ENCODE data around the gene FARS2.

Gene FARS2

DNA sequence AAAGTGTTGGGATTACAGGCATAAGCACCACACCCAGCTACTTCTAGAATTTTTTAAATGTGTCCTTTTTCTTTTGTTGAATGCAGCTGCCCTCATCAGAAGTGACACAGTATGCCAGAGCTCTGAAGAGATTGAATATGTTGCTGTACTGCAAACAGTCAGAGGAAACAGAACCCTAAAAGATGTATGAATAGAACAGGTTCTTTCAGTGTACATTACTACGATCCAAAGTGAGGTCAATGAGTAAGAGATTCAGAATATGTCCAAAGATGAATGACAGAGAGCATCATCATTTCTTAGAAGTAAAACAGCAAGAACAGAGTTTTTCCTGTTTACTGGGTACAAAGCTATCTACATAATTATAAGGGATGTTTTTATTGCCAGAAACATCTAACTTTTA is 476.9 kb downstream of the FARS2 start:
- no peak for DNase-seq

DNA sequence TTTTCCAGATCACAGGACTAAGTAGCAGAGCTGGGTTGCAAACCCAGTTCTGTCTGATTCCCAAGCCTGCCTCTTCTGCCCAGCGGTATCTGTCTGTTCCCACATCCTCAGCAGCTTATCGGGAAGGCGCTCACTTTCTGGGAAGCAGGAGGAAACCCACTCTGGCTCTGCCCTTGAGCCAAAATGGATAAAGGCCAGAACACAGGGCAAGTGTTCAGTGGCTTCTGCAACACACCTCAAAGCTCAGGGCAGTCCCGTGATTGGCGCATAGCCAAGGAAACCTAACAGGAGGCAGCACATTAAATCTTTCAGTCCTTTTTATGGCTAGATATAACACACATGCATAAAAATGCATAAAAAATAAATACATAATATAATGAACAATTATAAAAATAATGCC is 483.2 kb downstream of the FARS2 start:
- DNase-seq: no peak

DNA sequence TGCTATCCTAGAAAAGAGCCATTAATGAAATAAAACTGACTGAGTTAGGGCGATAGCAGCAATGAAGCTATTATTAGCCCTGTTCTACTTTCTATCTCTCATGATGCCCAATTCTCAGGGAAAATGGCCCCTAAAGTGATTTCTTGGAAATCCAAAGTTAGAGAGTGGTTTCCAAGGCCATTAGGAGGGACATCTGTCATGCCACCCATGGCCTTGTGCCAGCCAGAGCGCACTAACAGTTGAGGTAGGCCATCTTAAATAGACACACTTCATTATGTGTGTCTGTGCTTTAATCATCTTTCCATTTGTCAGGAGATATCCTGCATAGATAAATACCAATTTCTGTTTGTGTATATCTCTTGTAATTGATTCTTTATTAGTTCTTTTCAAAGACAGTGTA is 483.8 kb downstream of the FARS2 start:
- no peak for DNase-seq

DNA sequence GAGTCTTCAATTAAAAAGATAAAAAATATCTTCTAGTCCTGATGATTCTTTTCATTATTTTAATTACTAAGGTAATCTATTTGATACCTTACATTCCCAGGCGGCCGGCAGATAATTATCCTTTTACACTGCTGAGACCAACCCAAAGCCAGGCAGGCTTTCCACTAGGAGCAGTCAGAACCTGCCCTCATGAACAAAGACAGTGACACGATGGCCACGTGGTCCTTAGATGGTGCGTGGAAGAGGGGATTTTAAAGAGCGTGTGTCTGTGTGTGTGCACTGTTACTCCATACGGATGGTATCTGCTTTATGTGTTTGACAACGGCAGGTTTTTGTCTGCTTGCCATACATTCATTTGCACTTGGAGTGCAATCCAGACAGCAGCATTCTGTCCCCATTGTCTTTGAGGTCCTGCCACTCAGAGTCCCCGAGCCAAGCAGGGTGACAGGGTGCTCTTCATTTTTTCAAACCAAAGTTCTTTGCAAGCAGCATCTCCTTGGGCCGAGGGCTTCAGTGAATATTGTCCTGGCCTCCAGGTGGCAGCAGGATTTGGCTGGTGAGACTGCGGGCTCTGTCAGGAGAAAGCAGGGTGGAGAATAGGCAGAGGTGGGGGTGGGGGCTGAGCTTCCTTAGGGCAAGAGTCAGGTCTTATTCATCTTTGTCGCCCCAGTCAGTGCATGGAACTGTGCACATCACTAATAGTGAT is 484.9 kb downstream of the FARS2 start:
- DNase-seq: no peak

DNA sequence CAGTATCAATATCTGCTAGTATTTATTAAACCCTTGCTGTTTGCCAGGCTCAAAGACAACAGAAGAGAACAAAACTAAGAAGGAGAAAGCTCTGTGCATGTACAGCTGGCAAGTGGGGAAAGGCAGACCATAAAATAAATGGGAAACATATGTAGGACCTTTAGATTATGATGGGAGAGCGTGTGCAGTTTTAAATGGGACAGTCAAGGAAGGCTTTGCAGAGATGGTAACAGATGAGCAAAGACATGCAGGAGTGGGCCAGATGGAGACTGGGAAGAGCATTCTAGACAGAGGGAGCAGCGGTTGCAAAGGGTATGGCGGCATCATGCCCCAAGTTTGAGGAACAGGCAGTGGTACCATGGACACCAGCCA is 485.4 kb downstream of the FARS2 start:
- DNase-seq: no peak

DNA sequence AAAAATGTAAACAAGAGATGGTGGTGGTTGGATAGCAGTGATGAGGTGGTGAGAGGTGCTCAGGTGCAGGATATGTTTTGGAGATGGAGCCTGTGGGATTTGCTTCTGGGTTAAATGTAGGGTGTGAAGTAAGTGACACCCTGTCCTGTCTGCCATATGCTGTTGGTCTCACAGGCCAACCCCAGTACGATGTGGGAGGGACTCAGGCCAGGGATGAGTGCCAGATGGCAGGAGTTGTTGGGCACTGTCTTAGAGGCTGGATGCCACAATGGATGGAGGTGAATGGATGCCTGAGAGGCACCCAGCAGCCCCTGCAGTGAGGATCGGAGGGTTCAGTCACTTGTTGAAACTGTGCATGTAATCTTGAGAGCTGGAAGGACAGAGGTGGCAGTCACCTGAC is 486.1 kb downstream of the FARS2 start:
- no peak for DNase-seq

DNA sequence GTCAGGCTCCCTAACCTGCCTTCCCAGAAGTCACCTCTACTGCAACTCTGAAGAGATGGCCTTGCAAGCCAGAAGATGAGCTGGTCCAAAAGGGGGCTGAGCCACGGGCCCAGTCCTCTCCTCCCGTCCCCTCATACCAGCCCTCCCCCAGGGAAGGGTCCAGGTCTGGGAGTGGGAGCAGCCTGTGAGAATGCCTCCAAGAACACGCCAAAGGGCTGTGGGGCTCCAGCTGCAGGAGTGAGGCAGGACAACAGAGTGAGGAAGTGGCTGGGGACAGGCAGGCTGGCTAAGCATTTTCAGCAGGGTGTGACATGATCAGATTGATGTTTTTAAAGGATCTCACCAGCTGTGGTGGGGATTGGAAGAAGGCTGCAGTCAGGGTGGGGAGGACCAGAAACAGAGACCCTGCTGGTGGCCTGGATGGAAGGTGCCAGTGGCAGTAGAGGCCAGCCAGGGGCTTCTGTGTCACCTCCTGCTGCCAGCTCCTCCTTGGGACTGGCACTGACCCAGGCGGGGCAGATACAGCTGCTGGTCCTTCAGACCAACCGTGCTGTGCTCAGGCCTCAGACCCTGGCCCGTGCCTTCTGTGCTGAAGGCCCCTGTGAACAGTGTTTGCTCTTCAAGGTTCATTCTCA is 487.8 kb downstream of the FARS2 start:
- no peak for DNase-seq

DNA sequence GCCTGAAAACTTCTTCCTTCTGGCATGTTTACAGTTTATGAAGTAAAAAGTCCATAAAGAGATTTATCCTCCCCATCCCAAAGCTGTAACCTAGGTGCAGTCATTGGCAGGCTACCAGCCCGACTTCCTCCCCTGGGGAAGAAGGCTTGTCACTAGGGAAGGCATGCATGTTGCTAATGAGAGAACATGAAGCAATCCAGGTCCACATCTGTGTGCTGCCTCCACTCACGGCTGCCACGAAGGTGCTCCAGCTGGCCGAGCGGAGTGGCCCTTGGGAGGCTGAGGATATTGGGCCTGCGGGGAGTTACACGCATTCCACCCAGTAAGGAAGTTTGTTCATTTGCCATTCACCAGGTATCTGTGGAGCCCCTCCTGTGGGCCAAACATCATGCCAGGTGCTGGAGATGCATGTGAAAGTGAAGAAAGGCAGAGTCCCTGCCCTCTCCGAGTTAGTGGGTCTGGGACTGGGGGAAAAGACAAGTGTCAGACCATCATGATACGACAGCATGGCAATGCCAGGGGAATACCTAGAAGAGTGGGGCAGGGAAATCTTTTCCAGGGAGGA is 488.4 kb downstream of the FARS2 start:
- no peak for DNase-seq

DNA sequence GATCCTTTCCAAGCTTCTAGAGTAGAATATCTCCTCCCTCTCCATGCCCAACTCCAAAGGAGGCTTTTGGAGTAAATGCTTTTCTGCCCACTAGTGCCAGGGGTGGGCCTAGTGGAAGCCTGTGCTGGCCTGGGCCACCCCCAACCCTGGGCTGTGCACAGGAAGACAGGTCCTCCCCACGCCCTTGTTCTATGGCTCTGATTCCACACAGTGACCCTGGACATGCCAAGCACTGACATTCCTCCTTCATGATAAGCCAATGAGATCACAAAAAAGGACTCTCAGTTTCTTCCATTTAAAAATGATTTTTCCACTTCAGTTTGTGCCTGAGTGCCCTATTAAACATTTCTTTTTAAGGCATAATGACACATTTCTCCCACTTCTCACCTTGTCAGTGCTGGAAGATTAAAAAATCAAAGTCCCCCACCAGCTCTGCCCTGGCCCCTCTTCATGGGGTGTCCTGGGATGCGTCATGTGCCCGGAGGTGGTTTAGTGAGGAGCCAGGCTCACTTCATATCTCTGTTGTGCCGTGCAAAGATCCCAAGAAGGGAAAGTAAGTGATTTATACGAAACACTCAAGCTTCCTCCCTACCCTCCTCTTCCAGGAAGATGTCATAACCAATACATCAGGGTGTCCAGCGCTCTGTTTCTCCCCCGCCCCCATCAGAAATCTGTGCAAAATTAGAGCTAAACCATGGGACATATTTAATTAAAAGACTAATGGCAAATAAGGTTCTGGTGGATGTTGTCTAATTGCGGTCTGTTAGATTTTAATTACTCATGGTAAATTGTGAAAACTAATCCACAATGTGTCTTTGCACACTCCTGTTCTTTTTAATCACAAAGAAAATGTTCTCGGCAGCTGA is 490.4 kb downstream of the FARS2 start:
- DNase-seq: no peak

DNA sequence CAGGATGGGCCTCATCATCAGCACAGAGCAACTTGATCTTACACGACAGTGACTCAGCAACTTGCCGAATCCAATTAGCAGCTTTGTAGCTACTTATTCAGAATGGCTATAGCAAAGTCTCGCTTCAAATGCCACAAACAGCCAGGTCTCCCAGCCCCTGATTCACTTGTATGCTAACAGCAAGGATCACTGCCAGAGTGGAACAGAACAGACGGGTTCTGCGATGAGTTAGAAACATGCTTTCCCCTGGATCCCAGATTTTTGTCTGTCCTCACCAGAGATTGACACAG is 491.0 kb downstream of the FARS2 start:
- no peak for DNase-seq

DNA sequence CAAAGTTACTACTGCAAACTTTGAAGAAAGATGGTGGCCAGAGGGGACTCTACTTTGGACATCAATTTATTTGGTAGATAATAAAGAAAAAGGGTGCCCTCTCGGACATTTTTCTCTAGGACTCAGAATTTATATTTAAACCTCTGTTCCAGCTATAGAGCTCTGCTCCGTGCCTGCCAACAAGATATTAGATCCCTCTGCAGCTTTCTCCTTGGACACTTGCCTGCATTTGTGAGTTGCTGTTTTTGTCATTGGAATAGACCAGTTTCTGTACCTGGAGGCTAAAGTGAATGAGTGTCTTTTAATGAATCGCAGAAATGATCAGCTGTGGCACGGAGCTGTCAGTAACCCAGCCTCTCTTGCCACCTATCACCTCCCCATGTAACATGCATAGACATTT is 491.9 kb downstream of the FARS2 start:
- DNase-seq: no peak

DNA sequence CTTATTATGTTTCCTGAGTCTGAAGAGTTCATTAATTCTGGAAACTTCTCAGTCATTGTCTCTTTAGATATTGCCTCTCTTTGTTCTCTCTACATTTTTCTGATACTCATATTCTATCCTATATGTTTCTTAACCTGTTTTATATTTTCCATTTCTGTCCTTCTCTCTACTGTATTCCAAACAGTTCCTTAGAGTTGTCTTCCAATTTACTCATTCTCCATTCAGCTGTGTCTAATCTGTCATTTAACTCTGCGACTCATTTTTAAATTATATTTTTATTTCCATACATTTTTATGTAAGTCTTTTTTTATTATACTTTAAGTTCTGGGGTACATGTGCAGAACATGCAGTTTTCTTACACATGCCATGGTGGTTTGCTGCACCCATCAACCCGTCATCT is 493.6 kb downstream of the FARS2 start:
- DNase-seq: no peak

DNA sequence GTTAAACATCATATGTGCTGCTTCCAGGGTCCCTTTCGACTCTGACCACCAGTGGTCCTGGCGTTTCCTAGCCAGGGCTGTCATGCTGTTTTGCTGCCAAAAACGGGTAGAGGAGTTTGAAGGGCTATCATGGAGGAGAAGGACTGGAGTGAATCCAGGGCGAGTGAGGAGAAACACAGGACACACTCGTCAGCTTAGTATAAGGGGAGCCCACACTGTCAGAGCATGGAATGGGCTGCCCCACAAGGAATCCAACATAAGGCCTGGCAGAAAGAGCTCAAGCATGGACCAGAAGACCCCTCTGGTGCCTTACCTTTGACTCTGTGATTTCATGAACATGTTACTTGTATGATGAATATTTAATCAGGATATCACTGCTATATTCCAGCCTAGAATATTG is 498.3 kb downstream of the FARS2 start:
- DNase-seq: no peak

DNA sequence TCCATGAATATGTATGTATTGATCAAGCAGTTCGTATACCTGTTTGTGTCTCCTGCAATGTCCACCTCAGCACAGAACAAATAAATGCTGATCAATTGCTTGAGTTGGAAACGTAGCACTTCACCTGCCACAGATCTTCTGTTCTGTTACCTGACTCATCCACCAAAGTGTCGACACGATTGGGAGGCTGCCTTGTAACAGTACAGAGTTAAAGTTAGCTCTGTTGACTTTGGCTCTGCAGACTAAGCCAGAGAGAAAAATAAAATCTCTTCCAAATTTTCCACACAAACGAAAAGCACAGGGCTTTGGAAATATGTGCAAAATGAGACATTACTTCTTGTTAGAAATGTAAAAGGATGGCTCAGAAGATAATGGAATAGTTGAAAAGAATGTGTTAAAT is 500.1 kb downstream of the FARS2 start:
- no peak for DNase-seq

DNA sequence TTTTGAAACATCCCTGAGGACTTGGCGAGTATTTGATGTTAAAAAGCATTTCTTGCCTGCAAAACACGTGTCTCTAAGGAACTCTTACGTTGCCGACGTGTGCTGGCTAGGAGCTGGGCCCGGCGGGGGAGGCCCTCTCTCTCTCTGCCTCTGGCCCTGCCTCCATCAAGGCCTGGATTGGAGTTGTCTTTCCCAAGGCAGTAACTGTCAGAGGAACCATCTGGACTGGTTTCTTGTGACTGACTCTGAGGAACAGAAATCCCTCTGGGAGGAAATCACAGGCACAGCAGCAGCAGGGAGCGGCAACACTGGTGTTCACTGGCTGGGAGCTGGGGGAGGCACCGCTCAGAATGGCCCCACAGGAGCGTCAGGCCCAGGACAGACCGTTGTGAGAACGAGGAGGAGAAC is 501.3 kb downstream of the FARS2 start:
- no peak for DNase-seq

DNA sequence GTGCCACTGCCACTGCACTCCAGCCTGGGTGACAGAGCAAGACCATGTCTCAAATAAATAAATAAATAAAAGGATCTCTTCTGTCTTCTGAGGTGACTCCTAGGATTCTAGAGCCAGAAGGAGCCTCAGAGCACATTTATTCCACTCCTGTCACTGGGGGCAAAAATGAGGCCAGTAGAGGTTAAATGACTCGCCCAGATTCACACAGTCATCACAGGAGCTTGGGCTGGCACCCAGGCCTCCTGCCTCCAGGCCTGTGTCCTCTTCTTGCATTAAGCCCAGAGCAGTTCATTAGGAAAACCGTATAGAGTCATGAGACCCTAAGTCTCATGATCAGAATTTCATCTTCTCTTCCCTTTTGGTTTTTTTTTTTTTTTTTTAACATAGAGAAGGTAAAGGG is 502.1 kb downstream of the FARS2 start:
- DNase-seq: no peak

DNA sequence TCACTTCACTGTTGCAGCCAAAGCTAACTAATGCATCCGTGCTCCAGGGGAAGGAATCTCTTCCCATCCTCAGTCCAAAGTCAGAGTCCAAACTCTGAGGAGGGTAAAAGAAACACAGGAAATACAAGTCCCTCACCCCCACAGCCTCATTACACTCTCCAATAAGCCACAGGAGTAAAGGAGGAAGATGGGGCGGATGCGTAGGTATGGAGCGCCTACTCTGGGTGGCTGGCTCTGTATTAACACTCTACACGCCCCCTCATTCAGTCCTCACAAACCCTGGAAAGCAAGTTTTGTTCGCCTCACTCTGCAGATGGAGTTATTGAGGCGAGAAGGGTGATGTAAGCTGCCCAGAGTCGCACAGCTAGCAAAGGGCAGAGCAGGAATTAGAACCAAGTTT is 502.6 kb downstream of the FARS2 start:
- DNase-seq: no peak

DNA sequence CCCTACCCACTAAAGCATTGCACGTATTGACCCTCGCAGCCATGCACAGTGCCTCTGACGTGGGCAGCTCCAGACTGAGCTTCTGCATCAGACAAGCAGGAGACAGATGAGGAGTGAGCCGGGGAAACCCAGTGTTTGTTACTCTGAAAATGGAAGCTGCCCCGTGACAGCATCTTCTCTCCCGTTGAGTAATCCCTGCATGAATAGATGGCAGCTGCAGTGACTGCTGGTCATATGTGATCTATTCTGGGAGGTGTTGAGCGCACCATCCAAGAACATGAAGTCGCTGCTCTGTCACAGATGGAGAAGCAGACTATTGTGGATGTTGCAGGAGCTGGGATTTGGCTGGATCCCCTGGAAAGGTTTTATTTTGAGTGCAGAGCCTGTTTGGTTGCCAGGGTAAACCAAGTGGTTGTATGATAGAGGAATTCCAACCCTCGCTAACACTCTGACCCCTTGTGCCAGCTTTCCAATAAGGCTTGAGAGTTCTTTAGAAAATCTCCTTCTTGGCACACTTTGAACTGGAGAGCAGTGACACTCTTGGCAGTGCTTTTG is 503.2 kb downstream of the FARS2 start:
- no peak for DNase-seq

DNA sequence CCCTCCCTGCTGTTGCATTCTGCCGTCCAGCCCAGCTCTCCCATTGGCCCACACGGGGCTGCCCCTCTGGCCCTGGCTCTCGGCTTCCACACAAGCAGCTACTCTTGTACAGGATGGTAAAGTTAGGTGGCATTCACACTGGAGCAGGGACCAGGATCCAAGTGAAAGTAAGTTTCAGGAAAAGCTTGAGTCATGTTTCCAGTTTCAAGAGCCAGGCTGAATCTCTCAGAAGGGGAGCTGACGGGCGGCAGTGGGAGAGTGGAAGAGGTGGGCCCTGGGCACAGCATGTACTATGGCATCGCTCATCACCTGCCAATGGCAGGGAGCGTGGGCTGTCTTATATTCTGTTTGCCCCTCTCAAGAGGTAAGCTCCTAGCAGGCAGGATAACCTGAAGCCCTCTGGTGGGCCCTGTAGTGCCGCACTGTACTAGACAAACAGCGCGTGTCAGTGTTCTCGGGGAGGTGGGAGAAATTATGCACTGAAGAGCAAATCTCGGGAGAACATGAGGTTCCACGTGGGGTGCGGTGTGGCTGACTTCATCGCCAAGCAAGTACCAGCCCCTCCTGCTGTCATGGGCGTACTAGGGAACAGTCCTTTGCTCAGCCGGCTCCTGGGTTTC is 503.9 kb downstream of the FARS2 start:
- DNase-seq: no peak

DNA sequence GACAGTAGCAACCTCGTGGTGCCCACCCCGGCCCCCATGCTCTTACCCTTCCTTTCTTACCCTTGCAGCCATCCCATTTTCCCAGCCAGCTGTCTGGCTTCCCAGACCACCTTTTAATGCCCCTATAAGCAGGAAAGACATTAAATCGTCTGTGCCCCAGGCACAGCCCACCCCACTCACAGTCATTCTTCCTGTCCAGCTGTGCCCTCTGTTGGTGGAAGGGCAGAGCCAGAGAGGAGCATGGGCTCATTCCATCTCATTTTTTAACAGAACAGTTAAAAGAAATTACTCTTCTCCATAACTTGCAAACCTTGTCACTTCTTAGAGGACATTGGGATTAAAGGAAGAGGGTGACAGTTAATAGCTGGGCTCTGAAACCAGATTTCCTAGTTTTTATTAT is 504.9 kb downstream of the FARS2 start:
- no peak for DNase-seq

DNA sequence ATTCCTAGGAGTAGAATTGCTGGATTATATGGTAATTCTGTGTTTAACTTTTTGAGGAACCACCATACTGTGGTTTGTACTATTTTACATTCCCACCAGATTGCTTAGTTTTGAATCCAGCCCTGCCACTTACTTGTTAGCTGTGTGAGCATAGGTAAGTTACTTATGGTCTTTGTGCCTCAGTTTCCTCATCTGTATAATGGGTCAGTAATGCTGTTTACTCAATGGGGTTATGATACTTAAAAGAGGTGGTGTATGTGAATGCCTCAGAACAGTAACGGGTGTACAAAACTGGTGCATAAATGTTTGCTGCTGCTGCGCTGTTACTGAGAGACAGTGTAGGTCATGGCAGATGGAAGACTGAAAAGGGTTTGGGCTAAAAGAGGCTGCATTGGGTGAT is 506.2 kb downstream of the FARS2 start:
- DNase-seq: no peak

DNA sequence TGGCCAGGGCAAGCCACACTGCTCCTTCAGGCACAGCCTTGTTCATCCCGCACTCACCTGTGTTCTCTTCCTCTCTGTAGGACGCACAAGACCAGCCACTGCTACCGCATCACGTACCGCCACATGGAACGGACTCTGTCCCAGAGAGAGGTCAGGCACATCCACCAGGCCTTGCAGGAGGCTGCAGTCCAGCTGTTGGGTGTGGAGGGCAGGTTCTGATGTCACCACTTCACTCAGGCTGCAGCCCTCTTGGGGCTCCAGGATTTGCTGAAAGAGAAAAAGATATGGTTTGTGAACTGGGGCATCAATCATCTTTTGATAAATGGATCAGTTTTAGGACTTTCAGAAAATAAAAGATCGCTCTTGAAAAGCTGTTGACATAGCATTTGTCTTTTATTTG is 509.9 kb downstream of the FARS2 start:
- no peak for DNase-seq

DNA sequence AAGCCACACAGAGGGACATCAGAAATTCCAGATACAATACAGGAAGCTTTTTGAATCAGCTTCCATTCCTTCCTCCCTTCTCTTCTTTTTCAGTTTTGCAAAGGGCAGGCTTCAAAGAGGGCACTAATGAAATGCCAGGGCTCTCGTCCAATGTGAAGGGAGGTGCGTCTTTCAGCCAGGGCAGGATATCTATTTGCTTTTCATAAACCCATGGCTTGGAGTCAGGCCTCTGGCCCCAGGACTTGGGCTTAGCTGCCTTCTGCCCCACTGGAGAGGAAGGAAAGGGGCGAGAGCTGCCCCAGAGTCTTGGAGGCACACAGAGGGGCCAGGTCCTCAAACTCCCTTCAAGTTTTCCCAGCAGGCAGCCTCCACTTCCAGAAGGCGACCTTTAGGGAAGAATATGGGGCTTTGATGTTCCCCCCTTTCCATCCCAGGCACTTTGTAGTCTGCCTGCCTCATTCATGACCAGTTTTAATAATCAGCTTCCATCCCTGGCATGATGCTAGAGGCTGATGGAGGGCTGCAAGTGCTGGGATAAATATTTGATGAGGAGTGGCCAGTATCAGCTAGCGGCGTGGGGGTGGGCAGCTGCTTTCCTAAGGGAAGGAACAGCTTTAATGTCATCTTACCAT is 510.6 kb downstream of the FARS2 start:
- no peak for DNase-seq
